Measurements from ENCODE around the gene FAHD2B.
"Not testable (repeated sequence)": the region's sequence is repeated elsewhere in the genome, so short reads cannot be mapped to it uniquely, and the experiment has no call there.

The FAHD2B gene

DNA sequence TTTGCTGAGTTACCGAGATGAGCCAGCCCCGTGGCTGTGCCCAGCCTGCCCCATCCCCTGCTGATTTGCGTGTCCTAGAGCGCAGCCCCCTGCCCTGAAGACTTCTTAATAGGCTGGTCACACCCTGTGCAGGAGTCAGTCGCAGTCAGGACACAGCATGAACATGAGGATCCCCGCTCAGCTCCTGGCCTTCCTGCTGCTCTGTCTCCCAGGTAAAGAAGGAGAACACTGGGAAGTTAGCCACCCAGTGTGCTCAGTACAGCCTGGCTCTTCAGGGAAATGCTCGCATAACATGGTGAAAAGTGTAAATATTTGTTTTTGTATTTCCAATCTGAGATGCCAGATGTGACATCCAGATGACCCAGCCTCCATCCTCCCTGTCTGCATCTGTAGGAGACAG lies 34.9 kb downstream of the FAHD2B start:
- not testable (repeated sequence) for H3K9ac ChIP-seq (ENCODE audit: low read length); H3K4me3 ChIP-seq (ENCODE audit: low read length); H3K4me1 ChIP-seq (ENCODE audit: control insufficient read depth, insufficient read depth, low read length); H3K9me3 ChIP-seq (ENCODE audit: control insufficient read depth, low read length); H3K27me3 ChIP-seq (ENCODE audit: control insufficient read depth, insufficient read depth, low read length); H3K36me3 ChIP-seq (ENCODE audit: control insufficient read depth, insufficient read depth, low read length)

DNA sequence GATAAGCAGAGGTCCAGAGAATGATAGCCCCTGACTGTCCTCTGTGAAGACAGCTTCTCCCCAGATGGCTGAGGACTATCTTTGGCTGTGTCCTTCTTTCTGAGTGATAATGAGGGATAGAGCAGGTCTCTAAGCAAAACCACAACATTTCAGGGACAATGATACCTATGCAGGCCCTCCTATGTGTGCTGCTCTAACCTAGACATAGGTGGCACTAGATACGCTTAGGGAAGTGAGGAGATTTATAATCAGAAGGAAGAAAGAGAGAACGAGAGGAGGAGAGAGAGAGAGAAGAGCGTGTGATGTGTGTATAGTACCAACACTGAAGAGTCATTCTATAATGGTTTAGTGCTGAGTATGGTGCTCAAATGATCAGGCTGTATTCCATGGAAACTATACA lies 38.5 kb downstream of the FAHD2B start:
- H3K4me3 ChIP-seq (ENCODE audit: low read length); H3K9ac ChIP-seq (ENCODE audit: low read length); H3K36me3 ChIP-seq (ENCODE audit: control insufficient read depth, insufficient read depth, low read length); H3K27me3 ChIP-seq (ENCODE audit: control insufficient read depth, insufficient read depth, low read length); H3K9me3 ChIP-seq (ENCODE audit: control insufficient read depth, low read length); H3K4me1 ChIP-seq (ENCODE audit: control insufficient read depth, insufficient read depth, low read length): not testable (repeated sequence)

DNA sequence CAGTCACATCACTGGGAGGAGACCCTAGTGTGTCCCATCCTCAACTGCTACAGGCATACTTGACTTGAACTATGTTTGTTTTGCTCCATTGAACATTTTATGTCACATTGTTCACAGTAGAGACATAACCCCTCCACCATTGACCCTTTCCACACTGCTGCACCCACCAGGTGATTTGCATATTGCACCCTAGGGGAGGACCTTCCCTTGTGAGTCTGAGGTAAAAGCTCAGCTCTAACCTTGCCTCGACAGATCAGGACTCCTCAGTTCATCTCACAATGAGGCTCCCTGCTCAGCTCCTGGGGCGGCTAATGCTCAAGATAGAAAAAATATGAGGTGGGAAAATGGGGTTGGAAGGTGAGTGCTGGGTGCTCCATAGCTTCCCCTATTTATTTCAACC lies 44.6 kb downstream of the FAHD2B start:
- not testable (repeated sequence) for H3K36me3 ChIP-seq (ENCODE audit: control insufficient read depth, insufficient read depth, low read length); H3K4me1 ChIP-seq (ENCODE audit: control insufficient read depth, insufficient read depth, low read length); H3K9me3 ChIP-seq (ENCODE audit: control insufficient read depth, low read length); H3K9ac ChIP-seq (ENCODE audit: low read length); H3K4me3 ChIP-seq (ENCODE audit: low read length); H3K27me3 ChIP-seq (ENCODE audit: control insufficient read depth, insufficient read depth, low read length)

DNA sequence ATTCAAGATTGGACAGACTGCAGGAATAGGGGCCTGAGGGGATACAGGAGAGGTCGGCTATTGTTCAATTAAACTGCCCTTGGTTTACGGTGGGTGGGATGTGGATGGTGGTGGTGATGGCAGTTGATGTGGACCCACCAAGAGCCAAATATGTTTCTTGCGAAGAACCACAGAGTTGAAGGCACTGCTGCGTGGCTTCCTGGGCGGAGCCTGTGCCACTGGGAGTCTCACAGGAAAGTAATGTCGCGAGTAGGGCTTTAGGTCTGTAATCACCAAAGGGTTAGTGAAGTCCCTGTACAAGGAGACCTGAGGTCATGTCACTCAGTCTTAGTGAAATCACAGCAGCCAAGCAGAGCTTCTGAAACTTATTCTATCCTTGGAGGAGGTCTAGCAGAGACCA lies 46.2 kb downstream of the FAHD2B start:
- H3K4me3 ChIP-seq (ENCODE audit: low read length); H3K9me3 ChIP-seq (ENCODE audit: control insufficient read depth, low read length); H3K4me1 ChIP-seq (ENCODE audit: control insufficient read depth, insufficient read depth, low read length); H3K9ac ChIP-seq (ENCODE audit: low read length); H3K36me3 ChIP-seq (ENCODE audit: control insufficient read depth, insufficient read depth, low read length); H3K27me3 ChIP-seq (ENCODE audit: control insufficient read depth, insufficient read depth, low read length): not testable (repeated sequence)

DNA sequence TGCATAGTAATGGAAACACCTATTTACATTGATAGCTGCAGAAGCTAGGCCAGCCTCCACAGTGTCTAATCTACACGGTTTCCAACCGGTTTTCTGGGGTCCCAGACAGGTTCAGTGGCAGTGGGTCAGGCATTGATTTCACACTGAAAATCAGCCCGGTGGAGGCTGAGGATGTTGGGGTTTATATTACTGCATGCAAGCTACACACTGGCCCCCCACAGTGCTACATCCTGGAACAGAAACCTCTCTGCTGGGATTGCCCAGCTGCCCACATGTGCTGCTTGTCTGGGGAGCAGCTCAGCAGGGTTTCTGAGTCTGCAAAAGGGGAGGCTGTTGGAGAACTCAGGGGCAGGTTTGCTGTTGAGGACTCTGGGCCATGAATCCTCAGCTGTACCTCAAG lies 48.0 kb downstream of the FAHD2B start:
- not testable (repeated sequence) for H3K4me1 ChIP-seq (ENCODE audit: control insufficient read depth, insufficient read depth, low read length)

DNA sequence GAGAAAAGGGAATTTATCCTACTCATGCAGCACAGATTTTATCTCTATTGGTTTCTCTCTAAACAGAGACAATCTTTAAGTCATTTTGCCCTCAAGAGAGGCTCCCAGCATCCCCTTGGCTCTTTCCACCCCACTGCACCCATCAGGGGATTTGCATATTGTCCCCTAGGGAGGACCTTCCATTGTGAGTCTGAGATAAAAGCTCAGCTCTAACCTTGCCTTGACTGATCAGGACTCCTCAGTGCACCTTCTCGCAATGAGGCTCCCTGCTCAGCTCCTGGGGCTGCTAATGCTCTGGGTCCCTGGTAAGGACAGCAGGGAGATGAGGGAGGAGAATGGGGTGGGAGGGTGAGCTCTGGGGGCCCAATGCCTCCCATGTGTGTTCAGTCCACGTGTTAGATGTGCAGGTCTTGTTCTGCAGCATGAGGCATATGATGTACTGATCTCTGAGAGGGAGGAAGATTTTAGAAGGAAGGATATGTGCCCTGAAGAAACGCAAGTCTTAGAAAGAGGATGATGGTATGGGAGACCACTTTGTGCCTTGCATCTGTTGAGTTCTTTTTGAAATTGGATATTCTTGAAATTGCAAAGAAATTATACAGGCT lies 48.7 kb downstream of the FAHD2B start:
- H3K9me3 ChIP-seq (ENCODE audit: control insufficient read depth, low read length); H3K27me3 ChIP-seq (ENCODE audit: control insufficient read depth, insufficient read depth, low read length); H3K36me3 ChIP-seq (ENCODE audit: control insufficient read depth, insufficient read depth, low read length); H3K9ac ChIP-seq (ENCODE audit: low read length); H3K4me1 ChIP-seq (ENCODE audit: control insufficient read depth, insufficient read depth, low read length); H3K4me3 ChIP-seq (ENCODE audit: low read length): not testable (repeated sequence)

More for the DNA sequence above, 48.0 kb downstream of the FAHD2B start:
- H3K9ac ChIP-seq (ENCODE audit: low read length); H3K27me3 ChIP-seq (ENCODE audit: control insufficient read depth, insufficient read depth, low read length); H3K9me3 ChIP-seq (ENCODE audit: control insufficient read depth, low read length); H3K4me3 ChIP-seq (ENCODE audit: low read length); H3K36me3 ChIP-seq (ENCODE audit: control insufficient read depth, insufficient read depth, low read length): not testable (repeated sequence)
